GM18867 (cell line): ENCODE data around the gene LPAR6.
"Not testable (repeated sequence)": the region's sequence is repeated elsewhere in the genome, so short reads cannot be mapped to it uniquely, and the experiment has no call there.

Experiments used
- ATAC-seq: cut with Tn5 transposase; IDR thresholded peaks from one replicate; pipeline ENCODE4 v1.9.1; 2021; ENCODE audit warnings: mild to moderate bottlenecking, moderate library complexity; ENCODE audit not compliant: unreplicated experiment

LPAR6 gene

DNA sequence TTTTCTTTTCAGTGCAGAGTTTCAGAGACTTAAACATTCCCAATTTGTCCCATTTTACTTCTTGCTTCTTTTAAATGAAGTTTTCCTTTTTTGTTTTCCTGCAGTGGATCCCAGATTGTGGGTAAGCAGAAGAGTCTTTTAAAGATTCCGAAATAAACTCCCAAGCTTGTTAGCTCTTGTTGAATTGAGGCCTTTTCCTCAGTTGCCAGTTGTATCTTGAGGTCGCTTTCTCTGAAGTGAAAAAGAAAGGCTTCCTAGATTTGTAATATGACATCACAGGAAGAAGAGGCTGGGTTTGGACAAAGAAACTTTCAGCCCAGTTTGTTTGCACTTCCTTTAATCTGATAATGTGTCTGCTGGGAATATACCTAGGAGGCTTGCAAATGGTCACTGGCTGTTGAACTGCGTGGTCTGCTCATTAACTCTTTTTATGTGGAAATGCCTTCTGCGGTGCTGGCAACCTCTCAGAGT, at the start of gene LPAR6:
LPAR6 (minus strand) TSS at position 233 of the 471 bp plus-strand sequence. CDS start 690 bp downstream, outside the sequence.
- ATAC-seq: no peak

DNA sequence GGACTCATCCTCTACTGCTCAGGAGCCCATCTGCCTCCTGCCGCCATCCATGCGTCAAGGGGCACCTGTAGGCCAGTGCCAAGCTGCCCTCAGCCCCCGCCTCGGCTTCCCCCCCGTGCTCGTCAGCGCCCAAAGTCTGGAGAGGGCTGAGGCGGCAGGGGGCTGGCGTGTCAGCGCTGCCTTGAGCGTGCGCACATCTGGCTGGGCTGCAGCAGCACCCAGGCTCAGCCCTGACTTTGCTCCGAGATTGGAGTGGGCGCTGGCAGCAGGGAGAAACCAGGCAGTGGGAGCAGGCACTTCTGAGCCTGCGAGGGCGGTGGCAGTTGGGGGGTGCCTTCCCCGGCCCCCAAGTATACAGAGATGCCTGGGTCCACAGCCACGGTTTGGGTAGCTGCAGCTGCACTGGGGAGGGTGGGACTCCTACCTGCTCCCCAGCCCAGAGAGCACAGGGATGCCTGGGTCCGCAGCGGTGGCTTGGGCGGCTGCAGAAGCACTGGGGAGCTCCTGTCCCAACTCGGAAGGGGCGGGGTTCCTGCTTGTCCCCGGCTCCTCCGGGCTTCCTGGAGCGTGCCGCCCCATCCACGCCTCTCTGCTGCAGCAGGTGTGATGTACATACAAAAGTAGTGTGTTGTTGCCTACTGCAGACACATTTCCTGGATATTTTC, 44.8 kb upstream of the LPAR6 start:
- ATAC-seq: no peak

DNA sequence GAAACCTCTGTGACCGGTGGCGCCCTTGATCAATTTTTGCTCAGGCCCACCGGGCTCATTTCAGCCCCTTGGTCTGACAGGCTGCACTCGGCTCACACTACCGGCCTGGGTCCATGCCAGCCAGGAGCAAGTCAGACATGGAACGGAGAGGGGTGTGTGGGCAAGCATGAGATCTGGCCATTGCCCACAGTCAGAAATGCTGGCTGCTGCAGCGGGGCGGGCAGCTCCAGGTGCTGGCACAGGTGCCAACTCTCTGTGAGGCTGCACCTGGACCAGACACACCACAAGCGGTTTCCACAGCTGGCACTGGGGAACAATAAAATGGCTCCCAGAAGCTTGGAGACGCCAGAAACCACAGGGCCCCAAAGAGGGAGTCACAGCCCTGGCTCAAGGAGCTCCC, 43.6 kb upstream of the LPAR6 start:
- no peak for ATAC-seq

GRCh38 chr13:48451196-48451595, 38.3 kb upstream of the LPAR6 start:
- ATAC-seq: not testable (repeated sequence)

DNA sequence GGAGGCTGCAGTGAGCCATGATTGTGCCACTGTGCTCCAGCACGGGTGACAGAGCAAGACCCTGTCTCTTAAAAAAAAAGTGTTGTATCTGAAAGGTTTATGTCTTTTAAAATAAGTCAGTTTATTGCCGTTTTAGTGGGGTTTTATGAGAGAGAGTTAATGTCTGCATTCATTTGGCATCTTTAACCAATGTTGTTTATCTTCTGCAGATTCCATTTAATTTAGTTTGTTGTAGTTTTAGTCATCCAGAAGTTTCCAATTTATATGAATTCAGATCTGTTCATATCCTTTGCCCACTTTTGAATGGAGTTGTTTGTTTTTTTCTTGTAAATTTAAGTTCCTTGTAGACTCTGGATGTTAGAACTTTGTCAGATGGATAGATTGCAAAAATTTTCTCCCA, 36.7 kb upstream of the LPAR6 start:
- no peak for ATAC-seq

- no peak for ATAC-seq
Measured at GRCh38 chr13:48448959-48449614, 36.2 kb upstream of the LPAR6 start.

DNA sequence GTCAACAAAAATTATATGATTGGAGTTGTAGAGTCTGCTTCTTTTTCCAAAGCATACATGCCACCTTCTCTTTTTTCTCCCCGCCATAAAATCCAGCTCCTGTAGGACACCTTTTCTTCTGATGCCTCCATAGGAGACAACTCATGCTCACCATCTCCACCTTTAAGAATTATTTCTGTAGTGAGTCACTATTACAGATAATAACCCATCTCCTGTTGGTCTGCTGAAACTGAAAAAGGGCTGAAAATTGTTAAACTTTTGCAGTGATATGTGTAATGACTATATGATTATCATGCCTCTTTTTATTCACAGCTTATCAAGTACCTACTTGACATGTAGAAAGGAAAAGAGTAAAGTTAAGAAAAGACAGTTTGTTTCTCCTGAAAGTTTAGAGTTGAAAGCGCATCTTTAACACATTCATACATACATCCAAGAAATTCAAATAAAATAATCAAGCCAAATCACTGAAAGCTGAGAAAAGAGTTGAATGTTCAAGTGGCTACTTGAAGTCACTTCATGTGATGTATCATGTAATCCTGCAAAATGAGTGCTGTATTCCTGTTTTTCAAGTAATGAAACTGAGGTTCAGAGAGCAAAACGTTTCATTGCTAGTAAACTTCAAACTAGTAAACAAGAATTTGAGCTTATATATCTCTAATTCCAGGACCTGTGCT, 35.5 kb upstream of the LPAR6 start:
- no peak for ATAC-seq

DNA sequence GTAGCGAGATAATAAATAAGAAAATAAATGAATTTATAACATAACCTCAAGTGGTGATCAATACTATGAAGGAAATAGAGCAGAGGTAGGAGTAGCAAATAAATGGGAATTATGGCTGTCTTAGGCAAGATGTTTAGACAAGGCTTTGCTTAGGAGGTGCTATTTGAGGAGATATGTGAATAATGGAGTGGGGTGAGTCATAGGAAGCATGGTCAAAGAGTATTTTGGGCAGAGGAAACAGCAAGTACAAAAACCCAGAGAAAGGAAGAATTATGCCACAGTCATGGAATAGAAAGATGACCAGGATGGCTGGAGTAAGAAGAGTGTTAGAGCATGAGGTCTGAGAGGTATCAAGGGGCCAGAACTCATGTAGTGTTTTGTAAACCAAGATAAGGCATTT, 33.6 kb upstream of the LPAR6 start:
- no peak for ATAC-seq

- no peak for ATAC-seq
Measured at GRCh38 chr13:48443442-48444208, 30.7 kb upstream of the LPAR6 start.

- ATAC-seq: no peak
Measured at GRCh38 chr13:48437371-48437770, 24.5 kb upstream of the LPAR6 start.

DNA sequence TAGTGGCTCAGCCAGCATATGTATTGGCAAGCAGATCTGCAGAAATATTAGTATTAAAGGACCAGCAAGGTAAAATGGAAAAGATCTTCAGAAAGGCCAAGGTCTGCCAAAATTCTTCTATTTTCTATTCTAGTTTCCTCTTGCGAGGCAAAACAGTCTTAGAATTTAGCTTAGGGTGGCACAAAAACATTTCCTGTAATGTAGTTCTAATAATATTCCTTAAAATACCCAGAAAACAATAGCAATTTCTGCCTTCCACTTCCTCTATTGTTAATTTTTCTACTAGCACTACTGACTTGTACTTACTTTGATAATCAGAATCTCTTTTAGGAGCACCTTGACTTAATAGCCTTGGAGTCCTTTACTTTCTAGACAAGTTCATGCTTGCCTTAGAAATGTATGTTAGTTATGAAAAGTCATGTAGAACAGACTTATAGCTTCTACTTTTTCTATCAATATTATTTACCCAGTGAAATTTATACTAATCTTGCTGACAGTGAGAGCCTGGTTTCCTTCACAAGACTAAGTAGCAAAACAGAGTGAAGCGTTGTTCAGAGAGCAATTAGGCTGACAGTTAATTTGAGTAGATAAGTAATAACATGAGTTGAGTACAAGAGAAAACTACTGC, 23.9 kb upstream of the LPAR6 start:
- no peak for ATAC-seq

- no peak for ATAC-seq
Measured at GRCh38 chr13:48434200-48434599, 21.3 kb upstream of the LPAR6 start.

DNA sequence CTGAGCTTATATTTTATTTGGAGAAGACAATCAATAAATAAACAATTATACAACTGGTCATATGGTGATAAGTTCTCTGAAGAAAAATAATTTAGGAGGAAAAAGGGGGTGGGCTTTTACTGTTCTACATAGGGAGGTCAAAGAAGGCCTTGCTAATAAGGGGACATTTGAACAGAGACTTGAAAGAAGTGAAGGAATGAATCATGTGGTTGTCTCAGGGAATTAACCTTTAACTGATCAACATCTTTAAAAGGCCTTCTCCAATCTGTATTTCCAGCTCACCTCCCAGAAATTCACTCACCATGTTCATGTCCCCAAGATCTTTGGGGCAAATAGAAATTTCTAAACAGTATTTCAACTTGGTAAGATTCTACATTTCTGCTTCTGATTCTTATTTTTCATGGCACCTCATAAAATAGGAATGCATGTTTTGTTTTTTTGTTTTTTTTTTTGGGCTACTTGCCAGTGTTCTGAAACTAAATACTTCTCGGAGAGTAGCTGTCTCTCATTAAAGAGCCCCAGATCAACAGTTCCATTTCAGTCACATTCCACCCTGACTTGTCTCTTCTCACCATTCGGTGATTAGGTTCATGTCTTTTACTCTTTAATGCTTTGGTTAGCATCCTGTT, 19.2 kb upstream of the LPAR6 start:
- no peak for ATAC-seq

- ATAC-seq: no peak
Measured at GRCh38 chr13:48431431-48431830, 18.5 kb upstream of the LPAR6 start.

DNA sequence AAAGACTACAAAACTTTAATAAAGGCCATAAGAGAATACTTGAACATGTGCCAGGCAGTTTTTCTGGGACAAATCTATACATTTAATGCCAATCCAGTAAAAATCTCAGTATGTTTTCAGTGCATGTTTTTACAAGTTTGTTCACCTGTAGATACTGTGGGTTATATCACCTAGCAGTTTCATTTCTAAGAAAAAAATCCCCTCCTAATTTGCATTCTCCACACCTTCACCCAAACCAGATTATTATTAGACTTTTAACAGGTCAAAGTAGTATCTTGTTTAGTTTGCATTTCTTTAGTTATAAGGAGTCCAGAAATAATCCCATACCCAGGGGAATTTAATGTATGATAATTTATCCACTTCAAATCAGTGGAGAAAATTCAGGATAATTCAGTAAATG, 17.0 kb upstream of the LPAR6 start:
- ATAC-seq: peak; percentile 79

DNA sequence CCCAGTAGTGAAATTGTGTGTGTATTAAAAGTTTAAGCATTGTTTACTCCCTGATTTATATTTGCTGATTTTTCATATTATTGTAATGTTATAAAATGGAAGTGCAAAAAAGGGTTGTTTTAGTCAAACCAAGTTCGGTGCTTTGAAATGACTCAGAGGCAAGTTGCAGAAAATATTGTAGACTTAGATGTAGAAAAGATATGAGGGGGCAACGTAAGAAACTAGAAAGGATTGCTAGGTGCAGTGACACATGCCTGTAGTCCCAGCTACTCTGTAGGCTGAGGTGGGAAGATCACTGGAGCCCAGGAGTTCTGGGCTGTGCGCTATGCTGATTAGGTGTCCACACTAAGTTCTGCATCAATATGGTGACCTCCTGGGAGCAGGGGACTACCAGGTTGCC, 16.1 kb upstream of the LPAR6 start:
- no peak for ATAC-seq

DNA sequence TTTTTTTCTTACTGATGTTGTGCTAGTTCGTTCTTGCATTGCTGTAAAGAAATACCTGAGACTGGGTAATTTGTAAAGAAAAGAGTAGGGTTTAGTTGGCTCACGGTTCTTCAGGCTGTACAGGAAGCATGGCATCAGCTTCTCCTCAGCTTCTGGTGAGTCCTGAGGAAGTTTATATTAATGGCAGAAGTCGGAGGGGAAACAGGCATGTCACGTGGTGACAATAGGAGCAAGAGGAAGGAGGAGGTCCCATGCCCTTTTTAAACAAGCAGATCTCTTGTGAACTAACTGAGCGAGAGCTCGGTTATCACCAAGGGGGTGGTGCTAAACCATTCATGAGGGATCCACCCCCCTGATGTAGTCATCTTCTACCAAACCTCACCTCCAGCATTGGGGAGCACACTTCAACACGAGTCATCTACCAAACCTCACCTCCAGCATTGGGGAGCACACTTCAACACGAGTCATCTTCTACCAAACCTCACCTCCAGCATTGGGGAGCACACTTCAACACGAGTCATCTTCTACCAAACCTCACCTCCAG, 13.9 kb upstream of the LPAR6 start:
- not testable (repeated sequence) for ATAC-seq

DNA sequence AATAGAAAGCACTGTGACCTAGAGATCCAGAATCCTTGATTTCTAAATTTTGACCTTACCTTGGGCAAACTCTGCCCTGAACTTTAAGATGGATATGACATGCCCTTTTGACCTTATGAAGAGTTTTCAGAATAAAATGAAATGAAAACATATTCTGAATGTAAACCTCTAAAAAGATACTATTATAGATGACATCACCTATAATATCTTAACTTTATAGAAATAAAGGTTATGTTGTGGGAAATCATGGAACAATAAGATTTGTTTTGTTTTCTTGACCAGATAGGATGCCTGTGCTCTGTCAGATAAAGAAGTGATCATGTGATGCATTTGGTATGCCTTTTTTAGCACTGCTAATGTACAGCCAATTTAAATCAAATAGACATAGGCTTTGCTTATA, 13.1 kb upstream of the LPAR6 start:
- no peak for ATAC-seq

DNA sequence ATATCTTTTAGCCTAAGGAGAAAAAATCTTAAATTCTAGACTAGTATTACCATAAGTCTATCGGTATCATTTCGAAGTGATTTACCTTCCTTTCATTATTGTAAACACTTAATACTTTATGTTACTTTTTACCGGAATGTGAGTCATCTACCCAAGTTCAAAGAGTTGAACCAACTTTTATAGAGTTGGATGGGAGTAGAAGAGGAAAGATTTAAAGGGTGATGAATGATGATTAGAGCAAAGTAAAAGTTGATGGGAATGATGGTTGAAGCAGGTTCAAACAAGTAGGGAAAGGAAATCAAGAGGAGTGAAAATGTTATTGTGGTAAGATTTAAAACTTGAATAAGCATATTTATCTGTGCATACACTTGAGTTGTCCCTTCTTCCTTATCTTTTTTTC, 11.3 kb upstream of the LPAR6 start:
- ATAC-seq: no peak

GRCh38 chr13:48422003-48422402, 9.1 kb upstream of the LPAR6 start:
- ATAC-seq: not testable (repeated sequence)
